HepG2 (cell line): ENCODE data around the gene GSTT2. TPM values are rescaled to one million over a fixed set of nuclear protein-coding genes. Genes with fewer than 3 reads are reported as not detected.

Source experiments
- AHDC1 ChIP-seq: sonication (generic); formaldehyde crosslinking; IDR thresholded peaks from 2 replicates; pipeline ENCODE4 v1.5.1; 2020; ENCODE audit warnings: mild to moderate bottlenecking, missing genetic modification reagents, borderline replicate concordance
- ARID2 ChIP-seq: sonication (generic); formaldehyde crosslinking; IDR thresholded peaks from 2 replicates; pipeline ENCODE4 v1.8.1; 2022; ENCODE audit warnings: mild to moderate bottlenecking, missing genetic modification reagents, borderline replicate concordance
- ATF4 ChIP-seq, 2 experiments: fragments of 450-650 bp in 1 of 2; sonication (generic) in 1 of 2; formaldehyde crosslinking; IDR thresholded peaks; 2 replicates each; pipeline versions ENCODE4 v1.5.0 to v1.8.0; 2020 to 2022; ENCODE audit warnings: mild to moderate bottlenecking in 1 of 2, missing genetic modification reagents in 1 of 2
- HNF4A ChIP-seq: sonication (generic); formaldehyde crosslinking; IDR thresholded peaks from 2 replicates; pipeline ENCODE4 v1.4.0; 2020; ENCODE audit warnings: missing genetic modification reagents
- KLF15 ChIP-seq: sonication (generic); formaldehyde crosslinking; IDR thresholded peaks from 2 replicates; pipeline ENCODE4 v1.8.1; 2023; ENCODE audit warnings: borderline replicate concordance, mild to moderate bottlenecking, inconsistent platforms, missing genetic modification reagents, mixed read lengths
- MAFF ChIP-seq: IDR thresholded peaks from 2 replicates; pipeline ENCODE4 v1.6.1; 2011; ENCODE audit warnings: low read depth, low read length, improper control_type of control experiment
- MAFK ChIP-seq, 2 experiments: IDR thresholded peaks in 1 of 2; conservative IDR thresholded peaks in 1 of 2; 2 replicates each; pipeline ENCODE4 v1.6.1; 2011; ENCODE audit warnings: improper control_type of control experiment in 2 of 2, low read length in 2 of 2
- MIER2 ChIP-seq: IDR thresholded peaks from 2 replicates; pipeline ENCODE4 v1.6.1; 2016; ENCODE audit warnings: missing biosample characterization, missing genetic modification reagents
- PATZ1 ChIP-seq: sonication (generic); formaldehyde crosslinking; IDR thresholded peaks from 2 replicates; pipeline ENCODE4 v1.4.0; 2020; ENCODE audit warnings: missing genetic modification reagents
- SP1 ChIP-seq, 2 experiments: fragments of 450-650 bp in 1 of 2; sonication (generic) in 1 of 2; formaldehyde crosslinking in 1 of 2; IDR thresholded peaks; 2 replicates each; pipeline versions ENCODE4 v1.4.0 to v1.6.1; 2016 to 2020; ENCODE audit warnings: missing genetic modification reagents in 1 of 2
- THAP11 ChIP-seq: IDR thresholded peaks from 2 replicates; pipeline ENCODE4 v1.6.1; 2016; ENCODE audit warnings: missing biosample characterization, missing genetic modification reagents
- YY1 ChIP-seq: IDR thresholded peaks from 2 replicates; pipeline ENCODE4 v1.6.1; 2011; ENCODE audit warnings: low read length, low read depth, moderate library complexity, mild to moderate bottlenecking; ENCODE audit not compliant: insufficient read depth, insufficient replicate concordance
- ZEB1 ChIP-seq: IDR thresholded peaks from 2 replicates; pipeline ENCODE4 v1.6.1; 2012; ENCODE audit warnings: mild to moderate bottlenecking, low read depth, inconsistent platforms; ENCODE audit not compliant: insufficient replicate concordance
- ZNF251 ChIP-seq: sonication (generic); formaldehyde crosslinking; IDR thresholded peaks from 2 replicates; pipeline ENCODE4 v1.9.0; 2021; ENCODE audit warnings: mild to moderate bottlenecking, missing genetic modification reagents
- ZNF30 ChIP-seq: sonication (generic); formaldehyde crosslinking; IDR thresholded peaks from 2 replicates; pipeline ENCODE4 v1.5.0; 2020; ENCODE audit warnings: mild to moderate bottlenecking, missing genetic modification reagents
- ZNF337 ChIP-seq: sonication (generic); formaldehyde crosslinking; IDR thresholded peaks from 2 replicates; pipeline ENCODE4 v1.5.1; 2020; ENCODE audit warnings: missing genetic modification reagents, low read depth, mild to moderate bottlenecking, borderline replicate concordance
- ZNF564 ChIP-seq: sonication (generic); formaldehyde crosslinking; IDR thresholded peaks from 2 replicates; pipeline ENCODE4 v1.8.1; 2023; ENCODE audit warnings: mild to moderate bottlenecking, missing genetic modification reagents
- ZNF589 ChIP-seq: sonication (generic); formaldehyde crosslinking; conservative IDR thresholded peaks from 2 replicates; pipeline ENCODE4 v1.8.0; 2022; ENCODE audit warnings: mild to moderate bottlenecking, moderate library complexity, missing genetic modification reagents
- ZNF670 ChIP-seq: sonication (generic); formaldehyde crosslinking; IDR thresholded peaks from 2 replicates; pipeline ENCODE4 v1.8.0; 2022; ENCODE audit warnings: mild to moderate bottlenecking, missing genetic modification reagents, borderline replicate concordance
- polyA plus RNA-seq, 8 experiments: library from polyadenylated mRNA; depleted of rRNA in 3 of 8; stranded (reverse) in 7 of 8; unstranded in 1 of 8; fragments of >200 nt; fragmentation: Illumina TruSeq in 4 of 8; extraction: Trizol in 4 of 8; gene quantifications; 2 replicates each; pipeline versions ENCODE4 v1.2.1 to v1.2.3, GENCODE V29; 2011 to 2016; ENCODE audit warnings: low read depth in 4 of 8, missing spikeins in 1 of 8, mixed read lengths in 1 of 8; ENCODE audit not compliant: insufficient read depth in 1 of 8
- total RNA-seq, 5 experiments: library from RNA; depleted of rRNA; stranded (reverse); fragments of >200 nt; fragmentation: Illumina TruSeq; extraction: Trizol; gene quantifications; 2 replicates each; pipeline ENCODE4 v1.2.3, GENCODE V29; 2016; ENCODE audit warnings: low read depth in 1 of 5

Gene GSTT2
- total and polyA plus RNA-seq, 2 of the 13 experiments (the other 11 are each of a cell fraction or from before 2014, with no cell fraction given): not detected

- TF ChIP-seq THAP11 (0 out of 2 replicates have a peak, but pooled peaks have one; percentile 5), ATF4 (CRISPR knock-in tag; IDR thresholded peaks at IDR 0.05) (0 out of 4 replicates have a peak, but pooled peaks of 1 of the 2 experiments have one; percentile 26), ZNF30 (CRISPR knock-in tag) (no peak), YY1 (no peak), ZNF564 (CRISPR knock-in tag) (peak; percentile 24; the same call in 1 of the 2 replicates), HNF4A (CRISPR knock-in tag) (peak; percentile 49; the same call in 1 of the 2 replicates), ZNF670 (CRISPR knock-in tag) (no peak), MAFF (0 out of 2 replicates have a peak, but pooled peaks have one; percentile 22), ZEB1 (peak; percentile 20), KLF15 (CRISPR knock-in tag) (no peak), ARID2 (CRISPR knock-in tag) (0 out of 2 replicates have a peak, but pooled peaks have one; percentile 55), ZNF251 (CRISPR knock-in tag) (no peak), PATZ1 (0 out of 2 replicates have a peak, but pooled peaks have one; percentile 21), ZNF589 (CRISPR knock-in tag) (0 out of 2 replicates have a peak, but pooled peaks have one; percentile 26), MAFK (conservative IDR thresholded peaks at IDR 0.05 in 1 of 2, IDR thresholded peaks at IDR 0.05 in 1 of 2; ENCODE audit: low read length in 2 of 2) (0 out of 4 replicates have a peak, but pooled peaks have one; percentile 26 to 29), MIER2 (CRISPR knock-in tag) (no peak), AHDC1 (CRISPR knock-in tag) (peak; percentile 66; the same call in 1 of the 2 replicates), SP1 (IDR thresholded peaks at IDR 0.05) (no peak), SP1 (CRISPR knock-in tag; IDR thresholded peaks at IDR 0.05) (0 out of 2 replicates have a peak, but pooled peaks have one; percentile 9), ZNF337 (CRISPR knock-in tag) (no peak)
Measured at GRCh38 chr22:24008381-24009226, 28.7 kb downstream of the GSTT2 start (continued).
